Activated CD4-positive, alpha-beta T cell treated with anti-CD3 and anti-CD28 coated beads for 1 hour (primary cell): Measurements from ENCODE around the gene IGSF9.

Experiments
- DNase-seq: peaks from one replicate; pipeline ENCODE4 v3.0.0-alpha.2; 2020

The IGSF9 gene

DNA sequence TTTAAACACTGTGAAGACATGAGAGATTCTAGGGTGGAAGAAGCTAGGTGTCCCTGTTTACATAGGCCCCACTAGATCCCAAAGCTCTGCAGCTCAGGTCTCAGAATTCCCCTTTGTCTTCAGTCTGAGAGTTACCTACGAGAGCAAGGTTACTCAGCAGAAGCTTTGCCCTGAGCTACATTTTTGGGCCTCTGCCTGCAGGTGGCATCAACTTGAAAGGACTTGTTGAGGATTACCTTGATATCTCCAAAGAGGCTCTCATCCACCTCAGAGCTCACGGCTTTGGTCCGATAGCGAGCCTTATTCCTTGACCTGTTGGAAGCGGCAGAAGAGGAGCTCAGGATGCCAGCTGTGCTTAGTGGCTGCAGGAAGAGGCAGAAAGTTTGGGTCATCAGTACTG lies 52.5 kb downstream of the IGSF9 start:
- no peak for DNase-seq

DNA sequence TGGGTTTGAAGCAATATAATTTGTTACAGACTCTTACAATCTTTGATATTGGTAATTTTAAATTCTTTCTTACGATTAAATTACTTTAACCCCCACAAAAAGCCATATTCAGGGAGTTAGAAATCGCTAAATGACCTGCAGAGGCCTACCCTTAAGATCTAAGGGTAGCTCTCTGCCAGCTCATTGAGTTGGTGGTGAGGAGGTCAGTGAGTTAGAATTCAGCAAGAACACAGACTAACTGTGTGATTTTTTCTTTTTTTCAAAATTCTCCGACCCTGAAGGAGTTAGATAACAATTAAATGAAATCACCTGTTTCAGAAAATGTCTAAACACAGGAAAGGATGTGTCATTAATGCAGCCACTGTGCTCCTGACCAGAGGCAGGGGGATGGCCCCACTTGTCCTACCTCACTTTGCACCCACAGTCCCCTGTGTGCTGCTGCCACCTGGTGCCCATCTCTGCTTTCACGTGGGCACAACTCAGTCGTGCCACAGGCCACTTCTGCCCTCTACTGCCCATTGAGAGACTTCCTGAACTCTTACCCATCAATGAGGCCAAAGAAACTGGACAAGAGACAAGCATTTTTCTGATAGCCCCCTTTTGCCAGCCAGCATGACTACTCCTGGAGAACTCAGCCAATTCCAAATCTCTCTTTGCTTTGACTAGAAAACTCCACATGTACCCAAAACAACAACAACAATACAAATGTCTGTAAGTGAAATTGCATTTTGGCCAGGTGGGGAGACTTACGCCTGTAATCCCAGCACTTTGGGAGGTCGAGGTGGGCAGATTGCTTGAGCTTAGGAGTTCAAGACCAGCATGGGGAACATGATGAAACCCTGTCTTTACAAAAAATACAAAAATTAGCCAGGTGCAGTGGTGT lies 53.9 kb downstream of the IGSF9 start:
- DNase-seq: peak; percentile 66

DNA sequence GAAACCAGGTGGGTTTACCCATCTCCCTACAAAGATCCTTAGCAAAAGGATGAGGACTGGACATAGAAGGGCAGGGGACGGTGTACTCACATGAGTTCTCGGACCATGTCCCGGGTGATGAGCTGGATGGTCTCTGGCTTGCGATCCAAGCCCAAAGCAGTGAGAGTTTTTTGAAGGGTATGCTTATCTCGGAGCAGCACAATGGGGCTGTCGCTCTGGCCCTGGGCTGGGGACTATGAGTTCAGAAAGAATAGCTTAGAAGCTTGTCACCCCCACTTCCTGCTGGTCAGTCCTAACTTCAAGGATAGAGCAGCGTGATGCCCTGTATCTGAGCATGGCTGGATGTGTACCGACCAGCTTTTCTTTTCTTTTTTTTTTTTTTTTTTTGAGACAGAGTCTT lies 55.0 kb downstream of the IGSF9 start:
- DNase-seq: no peak

DNA sequence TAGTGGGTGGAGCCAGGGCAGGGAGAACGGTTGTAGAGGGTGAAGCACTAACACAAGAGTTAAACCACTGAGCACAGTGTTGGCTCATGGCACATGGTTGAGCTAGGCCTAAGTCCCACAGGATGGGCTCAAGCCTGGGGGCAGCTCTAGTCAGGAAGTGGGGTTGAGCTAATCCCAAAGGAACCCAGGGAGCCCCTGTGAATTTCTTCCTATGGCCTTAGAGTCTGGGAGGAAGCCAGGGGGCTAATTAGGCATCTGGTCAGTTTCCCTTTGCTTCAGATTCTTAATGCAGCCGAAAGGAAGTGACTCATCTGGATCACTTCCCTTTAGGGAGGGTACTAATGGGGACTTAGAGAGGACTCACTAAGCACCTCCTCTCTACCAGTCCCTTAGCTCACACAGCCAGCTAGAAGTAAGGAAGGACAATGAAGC lies 55.6 kb downstream of the IGSF9 start:
- DNase-seq: no peak

DNA sequence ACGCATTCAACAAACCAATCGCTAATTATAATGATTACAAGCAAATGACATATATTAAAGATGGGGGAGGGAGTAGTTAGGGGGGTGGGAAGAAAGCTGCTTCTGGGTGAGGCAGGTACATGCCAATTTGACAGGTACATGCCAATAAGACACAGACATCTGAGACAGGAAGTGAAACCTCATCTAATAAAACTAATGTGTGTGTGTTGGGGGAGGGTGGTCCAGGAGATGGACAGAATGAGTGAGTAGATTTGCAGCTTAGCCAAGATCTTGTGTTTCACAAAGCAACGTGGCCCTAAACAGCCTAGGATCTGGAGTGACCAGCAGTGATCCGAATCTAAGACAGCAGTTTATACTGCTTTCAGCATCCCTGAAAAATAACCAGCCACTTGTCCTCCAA lies 56.2 kb downstream of the IGSF9 start:
- no peak for DNase-seq

DNA sequence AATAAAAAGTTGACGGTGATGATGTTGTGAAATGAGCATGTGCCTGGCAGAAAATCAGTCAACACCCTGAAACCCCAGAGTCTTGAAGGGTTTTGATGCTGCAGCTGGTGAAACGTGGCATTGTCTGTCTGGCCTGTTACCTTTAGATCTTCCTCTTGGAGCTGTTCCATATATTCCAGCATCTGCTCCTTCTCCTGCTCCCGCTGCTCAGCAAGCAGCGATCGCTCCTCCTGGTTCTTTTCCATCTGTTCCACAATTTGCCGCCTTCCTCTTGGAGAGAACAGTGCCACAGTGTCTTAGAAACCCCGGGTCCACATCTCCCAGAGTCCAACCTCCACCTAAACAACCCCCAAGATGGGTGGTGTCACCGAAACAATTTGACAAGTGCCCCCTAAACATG lies 61.1 kb downstream of the IGSF9 start:
- no peak for DNase-seq

DNA sequence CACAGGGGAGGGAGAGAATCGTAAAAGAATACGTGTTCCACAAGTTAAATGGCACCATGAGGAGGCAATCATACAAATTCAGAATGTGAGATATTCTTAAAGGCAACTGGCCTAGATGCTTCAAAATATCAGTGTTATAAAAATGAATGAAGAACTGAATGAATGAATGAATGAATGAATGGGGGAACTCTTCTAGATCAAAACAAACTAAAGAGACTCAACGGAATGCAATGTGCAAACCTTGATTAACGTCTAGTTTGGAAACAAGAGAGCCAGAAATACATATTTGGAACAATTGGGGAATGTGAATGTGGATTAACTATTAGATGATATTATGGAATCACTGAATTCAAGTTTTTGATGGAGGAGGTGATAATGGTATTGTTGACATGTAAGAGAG lies 62.3 kb downstream of the IGSF9 start:
- DNase-seq: no peak

DNA sequence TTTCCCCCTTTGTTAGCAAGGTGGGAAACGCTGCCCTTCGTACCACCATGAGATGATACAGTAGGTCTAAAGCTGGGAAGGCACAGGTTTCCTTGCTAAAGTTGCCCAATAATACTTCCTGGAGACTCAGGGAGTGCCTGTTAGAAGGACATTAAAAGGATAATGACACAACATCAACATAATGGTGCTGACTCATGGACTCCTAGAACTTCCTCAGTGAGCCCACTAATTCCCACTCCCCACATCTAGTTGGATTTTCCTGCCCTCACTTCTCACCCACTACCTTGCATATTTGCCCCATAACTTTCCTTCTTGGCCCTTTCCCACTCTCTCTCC lies 62.9 kb downstream of the IGSF9 start:
- DNase-seq: no peak

DNA sequence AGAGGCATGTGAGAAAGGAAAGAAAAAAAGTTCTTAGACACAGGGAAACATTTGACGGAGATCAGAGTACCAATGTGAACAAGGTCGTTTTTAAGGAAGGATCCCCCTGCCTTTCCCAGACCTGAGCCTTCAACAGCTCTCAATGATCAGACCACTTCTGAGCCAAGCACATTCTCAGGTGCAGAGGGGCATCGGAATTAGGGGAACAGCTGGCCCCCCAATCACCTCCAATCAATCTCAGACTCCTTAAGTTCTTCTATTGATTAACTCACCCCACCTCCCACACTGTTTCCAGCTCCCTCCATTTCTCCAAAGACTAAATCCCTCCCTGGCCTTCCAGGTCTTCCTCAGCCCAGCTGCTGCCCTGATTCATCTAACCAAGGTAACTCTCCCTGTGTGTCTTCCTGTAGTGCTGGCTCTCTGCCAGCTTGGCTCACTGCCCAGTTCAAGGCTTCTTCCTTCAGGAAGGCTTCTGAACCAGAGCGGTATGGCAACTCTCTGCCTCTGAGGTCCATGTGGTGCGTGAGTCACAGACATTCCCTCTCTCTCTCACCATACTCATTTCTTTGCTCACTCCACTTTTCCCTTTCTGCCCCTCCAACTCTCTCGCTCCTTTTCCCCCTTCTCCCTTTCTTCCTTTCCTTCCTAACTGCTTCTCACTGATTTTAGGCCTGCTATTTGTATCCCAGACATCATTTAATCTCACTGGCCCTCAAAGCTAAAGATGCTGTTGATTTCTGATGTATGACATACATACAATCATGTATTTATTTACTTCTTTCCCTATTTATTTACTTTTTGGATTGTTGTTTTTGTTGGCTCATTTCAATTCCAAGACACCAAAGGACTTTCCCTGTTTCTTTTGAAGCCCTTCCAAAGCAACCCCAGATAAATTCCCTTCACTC lies 63.5 kb downstream of the IGSF9 start:
- DNase-seq: no peak

DNA sequence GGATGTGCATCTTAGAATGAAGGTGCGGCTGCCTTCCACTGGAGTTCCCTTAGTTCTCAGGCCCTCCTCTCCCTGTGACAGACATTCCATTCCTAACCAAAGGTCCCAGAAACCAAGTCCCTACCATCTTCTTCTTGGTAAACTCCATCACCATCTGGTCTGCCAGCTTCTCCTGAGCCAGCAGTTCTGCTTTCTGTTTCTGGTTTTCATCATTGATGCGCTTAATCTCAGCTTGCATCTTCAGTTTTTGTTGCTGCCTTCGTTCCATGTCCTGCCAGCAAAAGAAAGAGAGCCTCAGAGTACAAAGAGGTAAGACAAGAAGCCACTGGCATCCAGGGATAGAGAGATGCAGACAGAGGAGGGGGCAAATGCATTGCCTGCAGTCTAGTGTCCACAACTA lies 65.0 kb downstream of the IGSF9 start:
- no peak for DNase-seq

DNA sequence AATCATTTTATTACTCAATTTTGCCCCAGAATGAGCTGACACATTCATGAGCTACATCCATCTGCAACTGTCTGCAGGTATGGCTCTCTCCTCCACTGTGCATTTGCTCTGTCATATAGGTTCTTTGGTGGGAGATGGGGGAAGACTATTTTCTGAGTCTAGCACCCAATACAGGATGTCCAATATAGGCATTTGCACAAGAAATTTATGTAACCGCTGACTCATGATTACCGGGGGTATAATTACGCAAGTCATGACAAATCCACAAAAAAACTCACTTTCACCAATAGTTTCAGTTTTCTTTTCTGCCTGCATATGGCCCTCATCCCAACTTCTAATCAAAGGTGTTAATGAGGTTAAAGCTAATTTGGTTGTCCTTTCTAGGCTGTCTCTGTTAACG lies 65.4 kb downstream of the IGSF9 start:
- no peak for DNase-seq

DNA sequence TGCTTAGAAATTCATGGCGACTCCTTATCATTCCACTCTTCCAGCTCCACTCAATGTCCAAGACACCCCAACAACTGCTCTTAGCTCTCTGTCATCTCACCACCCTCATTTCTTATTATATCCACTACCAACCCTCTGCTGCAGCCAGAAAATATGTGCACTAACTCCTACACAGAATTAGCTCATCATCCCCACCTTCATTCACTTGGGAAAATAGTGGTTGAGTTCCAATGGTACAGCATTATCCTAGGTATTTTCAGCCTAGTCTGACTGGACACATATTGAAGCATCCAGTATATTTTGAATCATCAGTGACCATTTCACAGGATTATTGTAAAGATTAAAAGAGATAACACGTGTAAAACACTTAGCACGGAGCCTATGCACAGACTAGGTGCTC lies 66.3 kb downstream of the IGSF9 start:
- DNase-seq: no peak

DNA sequence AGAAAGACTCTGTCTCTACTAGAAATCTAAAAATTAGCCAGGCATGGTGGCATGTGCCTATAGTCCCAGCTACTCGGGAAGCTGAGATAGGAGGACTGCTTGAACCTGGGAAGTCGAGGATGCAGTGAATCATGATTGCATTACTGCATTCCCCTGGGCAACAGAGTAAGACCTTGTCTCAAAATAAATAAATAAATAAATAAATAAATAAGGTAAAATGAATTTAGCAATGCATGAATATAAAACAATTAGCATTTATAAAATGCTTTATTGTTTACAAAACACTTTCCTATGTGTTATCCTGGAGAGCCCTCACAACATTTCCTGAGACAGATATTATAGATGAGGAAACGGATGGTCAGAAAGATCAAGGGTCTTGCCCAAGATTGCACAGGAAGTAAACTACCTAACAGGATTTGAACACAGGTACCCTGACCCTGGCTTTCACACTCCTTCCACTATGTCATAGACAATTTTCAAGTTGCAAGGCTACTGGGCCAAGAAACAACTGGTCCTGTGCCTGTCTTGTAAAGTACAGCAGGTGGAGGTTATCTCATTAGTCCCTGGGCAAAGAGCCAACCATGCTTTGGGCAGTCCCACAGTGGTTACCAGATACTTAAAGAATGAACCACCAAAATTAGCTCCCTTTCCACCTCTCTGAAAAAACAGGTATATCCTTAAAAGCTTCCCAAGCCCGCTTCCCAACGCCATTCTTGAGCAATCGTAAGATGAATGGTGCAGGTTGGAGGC lies 67.5 kb downstream of the IGSF9 start:
- no peak for DNase-seq
